Lower leg skin (tissue), 3 donors: ENCODE data around the gene CEP97.

Experiments used
- POLR2A ChIP-seq, 2 donors: fragments of 450-650 bp; IDR thresholded peaks; one replicate each; pipeline ENCODE4 v1.6.1; 2016 to 2017; ENCODE audit warnings: antibody characterized with exemption in 2 of 2, mild to moderate bottlenecking in 1 of 2, moderate library complexity in 1 of 2
- TF ChIP-seq, protein P1 (sequence below), 3 donors: fragments of 450-650 bp; IDR thresholded peaks; one replicate each; pipeline ENCODE4 v1.5.1; 2016; ENCODE audit warnings: antibody characterized with exemption in 3 of 3, mild to moderate bottlenecking in 3 of 3, moderate library complexity in 2 of 3

DNA sequence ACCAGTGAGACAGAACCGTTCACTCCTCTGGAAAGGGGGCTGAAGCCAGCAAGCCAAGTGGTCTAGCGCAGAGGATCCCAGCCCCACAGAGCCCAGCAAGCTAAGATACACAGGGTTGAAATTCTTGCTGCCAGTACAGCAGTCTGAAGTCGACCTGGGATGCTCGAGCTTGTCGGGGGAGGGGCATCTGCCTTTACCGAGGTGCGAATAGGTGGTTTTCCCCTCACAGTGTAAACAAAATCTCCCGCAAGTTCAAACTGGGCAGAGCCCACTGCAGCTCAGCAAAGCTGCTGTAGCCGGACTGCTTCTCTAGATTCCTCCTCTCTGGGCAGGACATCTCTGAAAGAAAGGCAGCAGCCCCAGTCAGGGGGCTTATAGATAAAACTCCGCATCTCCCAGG lies 11.4 kb downstream of the CEP97 start:
- TF ChIP-seq, protein P1, sequence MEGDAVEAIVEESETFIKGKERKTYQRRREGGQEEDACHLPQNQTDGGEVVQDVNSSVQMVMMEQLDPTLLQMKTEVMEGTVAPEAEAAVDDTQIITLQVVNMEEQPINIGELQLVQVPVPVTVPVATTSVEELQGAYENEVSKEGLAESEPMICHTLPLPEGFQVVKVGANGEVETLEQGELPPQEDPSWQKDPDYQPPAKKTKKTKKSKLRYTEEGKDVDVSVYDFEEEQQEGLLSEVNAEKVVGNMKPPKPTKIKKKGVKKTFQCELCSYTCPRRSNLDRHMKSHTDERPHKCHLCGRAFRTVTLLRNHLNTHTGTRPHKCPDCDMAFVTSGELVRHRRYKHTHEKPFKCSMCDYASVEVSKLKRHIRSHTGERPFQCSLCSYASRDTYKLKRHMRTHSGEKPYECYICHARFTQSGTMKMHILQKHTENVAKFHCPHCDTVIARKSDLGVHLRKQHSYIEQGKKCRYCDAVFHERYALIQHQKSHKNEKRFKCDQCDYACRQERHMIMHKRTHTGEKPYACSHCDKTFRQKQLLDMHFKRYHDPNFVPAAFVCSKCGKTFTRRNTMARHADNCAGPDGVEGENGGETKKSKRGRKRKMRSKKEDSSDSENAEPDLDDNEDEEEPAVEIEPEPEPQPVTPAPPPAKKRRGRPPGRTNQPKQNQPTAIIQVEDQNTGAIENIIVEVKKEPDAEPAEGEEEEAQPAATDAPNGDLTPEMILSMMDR (IDR thresholded peaks at IDR 0.05) = no peak
- TF ChIP-seq POLR2A (IDR thresholded peaks at IDR 0.05) = no peak
